Measurements from ENCODE around the gene APCDD1L. TPM values are rescaled to one million over a fixed set of nuclear protein-coding genes. Genes with fewer than 3 reads are reported as not detected.

Gene APCDD1L
- total RNA-seq, 1 experiment from 2014 or later: 2.4 TPM

GRCh38 chr20:58550275-58551059 is 35.3 kb upstream of the APCDD1L start:
- H3K36me3 Mint-ChIP-seq: no peaks in the 10 kb centered on the region
- H3K4me1 Mint-ChIP-seq: peaks cover 7% of the 10 kb centered on the region; the same call in 1 of the 2 replicates
- no peak overlapping the region for H3K27ac Mint-ChIP-seq
- peaks cover 12% of the 10 kb centered on the region for H3K27me3 Mint-ChIP-seq (ENCODE audit: low read depth)
- TF ChIP-seq ZNF121 (CRISPR knock-in tag; IDR thresholded peaks at IDR 0.05) (no peak), FOXP1 (CRISPR knock-in tag; IDR thresholded peaks at IDR 0.05; ENCODE audit: borderline replicate concordance) (no peak)
- H3K4me3 Mint-ChIP-seq: no peak overlapping the region
- H3K9me3 Mint-ChIP-seq: no peaks in the 10 kb centered on the region
- no peak for DNase-seq (ENCODE audit: low spot score)
- POLR2A ChIA-PET: no interaction called here
- CTCF ChIA-PET: no interaction called here
- ATAC-seq: no peak

GRCh38 chr20:58549231-58550209 is 34.3 kb upstream of the APCDD1L start:
- POLR2A ChIA-PET: no interaction called here
- no peak overlapping the region for H3K4me3 Mint-ChIP-seq
- H3K9me3 Mint-ChIP-seq: no peaks in the 10 kb centered on the region
- H3K36me3 Mint-ChIP-seq: no peaks in the 10 kb centered on the region
- H3K4me1 Mint-ChIP-seq: peaks cover 7% of the 10 kb centered on the region; the same call in 1 of the 2 replicates
- H3K27me3 Mint-ChIP-seq (ENCODE audit: low read depth): peaks cover 5% of the 10 kb centered on the region
- CTCF ChIA-PET: interaction anchor here (0.7 to 0.9 kb wide), 2 partner anchors 9 to 68 kb away, joined by 3 read pairs; no protein-coding TSS in a partner anchor
- TF ChIP-seq MAX (CRISPR knock-in tag; IDR thresholded peaks at IDR 0.05) (no peak), ATF3 (CRISPR knock-in tag; conservative IDR thresholded peaks at IDR 0.05) (no peak), CREB1 (CRISPR knock-in tag; IDR thresholded peaks at IDR 0.05) (no peak), FOXP1 (CRISPR knock-in tag; IDR thresholded peaks at IDR 0.05; ENCODE audit: borderline replicate concordance) (no peak), AR (CRISPR knock-in tag; IDR thresholded peaks at IDR 0.05) (no peak), ARID4B (CRISPR knock-in tag; IDR thresholded peaks at IDR 0.05; ENCODE audit: borderline replicate concordance) (no peak), RORB (CRISPR knock-in tag; IDR thresholded peaks at IDR 0.05) (no peak), FOXK1 (CRISPR knock-in tag; IDR thresholded peaks at IDR 0.05) (no peak), NFE2L1 (CRISPR knock-in tag; IDR thresholded peaks at IDR 0.05) (no peak), E2F5 (CRISPR knock-in tag; IDR thresholded peaks at IDR 0.05) (no peak), SMAD4 (CRISPR knock-in tag; IDR thresholded peaks at IDR 0.05) (no peak), CREM (CRISPR knock-in tag; IDR thresholded peaks at IDR 0.05) (no peak), PRRX2 (CRISPR knock-in tag; IDR thresholded peaks at IDR 0.05) (no peak), ZMAT4 (CRISPR knock-in tag; IDR thresholded peaks at IDR 0.05) (no peak), ZNF317 (CRISPR knock-in tag; IDR thresholded peaks at IDR 0.05; ENCODE audit: borderline replicate concordance, low read depth) (no peak), ZNF671 (CRISPR knock-in tag; IDR thresholded peaks at IDR 0.05) (no peak), ZNF423 (CRISPR knock-in tag; IDR thresholded peaks at IDR 0.05) (no peak), E2F4 (CRISPR knock-in tag; IDR thresholded peaks at IDR 0.05; ENCODE audit: borderline replicate concordance, low read depth) (no peak)
- no peak overlapping the region for H3K27ac Mint-ChIP-seq
- no peak for DNase-seq (ENCODE audit: low spot score)
- ATAC-seq: no peak
